Measurements from ENCODE around the gene ERCC4.

The ERCC4 gene

GRCh38 chr16:13973321-13974023, 53.5 kb downstream of the ERCC4 start:
- Histone ChIP-seq H3K9me3 (ENCODE audit: insufficient read depth, low read length) (peaks cover 2% of the 10 kb centered on the region; the same call in 1 of the 2 replicates), H3K79me2 (ENCODE audit: low read length) (no peaks in the 10 kb centered on the region), H3K27ac (ENCODE audit: low read length) (no peak overlapping the region), H3K27me3 (ENCODE audit: low read depth, low read length) (no peaks in the 10 kb centered on the region), H3K4me3 (ENCODE audit: low read length) (no peak overlapping the region), H2AFZ (ENCODE audit: low read depth, low read length) (no peak overlapping the region), H4K20me1 (ENCODE audit: insufficient read depth, low read length) (no peaks in the 10 kb centered on the region), H3K36me3 (replicated peaks; ENCODE audit: low read depth, low read length) (no peaks in the 10 kb centered on the region), H3K4me2 (ENCODE audit: low read length) (no peak overlapping the region), H3K9ac (ENCODE audit: low read length) (no peak overlapping the region), H3K4me1 (ENCODE audit: low read length) (peaks cover 10% of the 10 kb centered on the region)
- TF ChIP-seq EZH2phosphoT487 (IDR thresholded peaks at IDR 0.05; ENCODE audit: low read depth) (no peak), CTCF (IDR thresholded peaks at IDR 0.05; ENCODE audit: low read depth, low read length) (no peak)

GRCh38 chr16:13977177-13977576, 57.2 kb downstream of the ERCC4 start:
- Histone ChIP-seq H2AFZ (ENCODE audit: low read depth, low read length) (no peak overlapping the region), H3K4me2 (ENCODE audit: low read length) (no peak overlapping the region), H3K36me3 (replicated peaks; ENCODE audit: low read depth, low read length) (peaks cover 4% of the 10 kb centered on the region), H3K9ac (ENCODE audit: low read length) (no peak overlapping the region), H3K27me3 (ENCODE audit: low read depth, low read length) (no peaks in the 10 kb centered on the region), H3K79me2 (ENCODE audit: low read length) (no peaks in the 10 kb centered on the region), H4K20me1 (ENCODE audit: insufficient read depth, low read length) (no peaks in the 10 kb centered on the region), H3K4me3 (ENCODE audit: low read length) (no peak overlapping the region), H3K27ac (ENCODE audit: low read length) (no peak overlapping the region), H3K4me1 (ENCODE audit: low read length) (no peaks in the 10 kb centered on the region), H3K9me3 (ENCODE audit: insufficient read depth, low read length) (no peaks in the 10 kb centered on the region)
- no peak for TF ChIP-seq EZH2phosphoT487 (IDR thresholded peaks at IDR 0.05; ENCODE audit: low read depth)
- no peak for TF ChIP-seq CTCF (IDR thresholded peaks at IDR 0.05; ENCODE audit: low read depth, low read length)

GRCh38 chr16:13982451-13982850, 62.5 kb downstream of the ERCC4 start:
- H3K27ac ChIP-seq (ENCODE audit: low read length) = no peak overlapping the region

GRCh38 chr16:13983625-13984024, 63.7 kb downstream of the ERCC4 start:
- no peak overlapping the region for H2AFZ ChIP-seq (ENCODE audit: low read depth, low read length)
- no peak overlapping the region for H3K4me3 ChIP-seq (ENCODE audit: low read length)
- TF ChIP-seq EZH2phosphoT487 (IDR thresholded peaks at IDR 0.05; ENCODE audit: low read depth) (no peak), CTCF (IDR thresholded peaks at IDR 0.05; ENCODE audit: low read depth, low read length) (no peak)
- no peaks in the 10 kb centered on the region for H3K79me2 ChIP-seq (ENCODE audit: low read length)
- no peak overlapping the region for H3K27ac ChIP-seq (ENCODE audit: low read length)
- H3K4me2 ChIP-seq (ENCODE audit: low read length) = no peak overlapping the region
- H3K36me3 ChIP-seq (replicated peaks; ENCODE audit: low read depth, low read length) = peaks cover 4% of the 10 kb centered on the region
- no peaks in the 10 kb centered on the region for H4K20me1 ChIP-seq (ENCODE audit: insufficient read depth, low read length)
- H3K9me3 ChIP-seq (ENCODE audit: insufficient read depth, low read length) = no peaks in the 10 kb centered on the region
- no peaks in the 10 kb centered on the region for H3K4me1 ChIP-seq (ENCODE audit: low read length)
- H3K27me3 ChIP-seq (ENCODE audit: low read depth, low read length) = no peaks in the 10 kb centered on the region
- no peak overlapping the region for H3K9ac ChIP-seq (ENCODE audit: low read length)

More at GRCh38 chr16:13982451-13982850, 62.5 kb downstream of the ERCC4 start:
- Histone ChIP-seq H4K20me1 (ENCODE audit: insufficient read depth, low read length) (no peaks in the 10 kb centered on the region), H3K9ac (ENCODE audit: low read length) (no peak overlapping the region), H3K36me3 (replicated peaks; ENCODE audit: low read depth, low read length) (peaks cover 4% of the 10 kb centered on the region), H3K27me3 (ENCODE audit: low read depth, low read length) (no peaks in the 10 kb centered on the region), H3K4me2 (ENCODE audit: low read length) (no peak overlapping the region), H3K79me2 (ENCODE audit: low read length) (no peaks in the 10 kb centered on the region), H3K4me3 (ENCODE audit: low read length) (no peak overlapping the region), H3K4me1 (ENCODE audit: low read length) (no peaks in the 10 kb centered on the region), H2AFZ (ENCODE audit: low read depth, low read length) (no peak overlapping the region), H3K9me3 (ENCODE audit: insufficient read depth, low read length) (no peaks in the 10 kb centered on the region)
- no peak for TF ChIP-seq EZH2phosphoT487 (IDR thresholded peaks at IDR 0.05; ENCODE audit: low read depth)
- TF ChIP-seq CTCF (IDR thresholded peaks at IDR 0.05; ENCODE audit: low read depth, low read length) = no peak

All from OCI-LY3 (cell line).